HEK293T (cell line): ENCODE results near the gene SASS6.

Source experiments
- FOXA1 ChIP-seq: fragments of 450-650 bp; IDR thresholded peaks from 2 replicates; pipeline ENCODE4 v1.6.1; 2016; ENCODE audit warnings: mild to moderate bottlenecking
- L3MBTL2 ChIP-seq: fragments of 450-650 bp; conservative IDR thresholded peaks from 2 replicates; pipeline ENCODE4 v1.6.1; 2016; ENCODE audit warnings: mild to moderate bottlenecking
- SP1 ChIP-seq: fragments of 450-650 bp; IDR thresholded peaks from 2 replicates; pipeline ENCODE4 v1.6.1; 2017
- ZNF384 ChIP-seq: fragments of 450-650 bp; IDR thresholded peaks from 2 replicates; pipeline ENCODE4 v1.6.1; 2016
- TF ChIP-seq, protein P1 (sequence below): fragments of 450-650 bp; IDR thresholded peaks from 2 replicates; pipeline ENCODE4 v1.6.1; 2016

- TF ChIP-seq FOXA1 (no peak), ZNF384 (no peak), L3MBTL2 (no peak), SP1 (no peak)
- TF ChIP-seq, protein P1, sequence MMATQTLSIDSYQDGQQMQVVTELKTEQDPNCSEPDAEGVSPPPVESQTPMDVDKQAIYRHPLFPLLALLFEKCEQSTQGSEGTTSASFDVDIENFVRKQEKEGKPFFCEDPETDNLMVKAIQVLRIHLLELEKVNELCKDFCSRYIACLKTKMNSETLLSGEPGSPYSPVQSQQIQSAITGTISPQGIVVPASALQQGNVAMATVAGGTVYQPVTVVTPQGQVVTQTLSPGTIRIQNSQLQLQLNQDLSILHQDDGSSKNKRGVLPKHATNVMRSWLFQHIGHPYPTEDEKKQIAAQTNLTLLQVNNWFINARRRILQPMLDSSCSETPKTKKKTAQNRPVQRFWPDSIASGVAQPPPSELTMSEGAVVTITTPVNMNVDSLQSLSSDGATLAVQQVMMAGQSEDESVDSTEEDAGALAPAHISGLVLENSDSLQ = no peak
Observed at GRCh38 chr1:100051893-100052292, 80.8 kb downstream of the SASS6 start.
